ENCODE measurements around the gene LRRC36.
"Not testable (repeated sequence)": the region's sequence is repeated elsewhere in the genome, so short reads cannot be mapped to it uniquely, and the experiment has no call there.

Gene LRRC36

GRCh38 chr16:67372664-67373063 lies 46.0 kb downstream of the LRRC36 start:
- Histone ChIP-seq H4K8ac (ENCODE audit: low read depth, low read length) (no peak overlapping the region), H2BK120ac (ENCODE audit: low read depth, low read length) (no peak overlapping the region), H3K18ac (ENCODE audit: low read length) (no peak overlapping the region), H3K14ac (ENCODE audit: low read length) (no peak overlapping the region), H3K4me2 (ENCODE audit: insufficient read depth, low read length, poor library complexity, severe bottlenecking) (no peak overlapping the region), H3K79me1 (ENCODE audit: low read depth, low read length) (no peaks in the 10 kb centered on the region), H2BK15ac (ENCODE audit: low read length) (no peak overlapping the region), H3K27me3 (ENCODE audit: control insufficient read depth in 3 of 3, insufficient read depth in 3 of 3, low read depth in 1 of 3, low read length in 3 of 3) (peaks cover 0 to 25% (median 2%) of the 10 kb centered on the region in 3 experiments), H2BK12ac (ENCODE audit: low read length) (no peak overlapping the region), H3K23ac (ENCODE audit: low read depth, low read length, poor library complexity) (no peak overlapping the region), H4K91ac (ENCODE audit: low read depth, low read length, poor library complexity) (no peak overlapping the region), H3K4ac (ENCODE audit: low read length) (no peak overlapping the region), H3K27ac (replicated peaks; ENCODE audit: low read length) (no peak overlapping the region), H3K4me3 (ENCODE audit: low read length in 2 of 2) (no peak overlapping the region), H2AFZ (ENCODE audit: low read length) (no peak overlapping the region), H3K36me3 (replicated peaks in 1 of 2; ENCODE audit: control insufficient read depth in 2 of 2, insufficient read depth in 2 of 2, low read length in 2 of 2) (no peaks in the 10 kb centered on the region), H3K4me1 (ENCODE audit: control insufficient read depth in 2 of 2, insufficient read depth in 1 of 2, low read depth in 1 of 2, low read length in 2 of 2) (no peaks in the 10 kb centered on the region), H2BK5ac (ENCODE audit: low read length) (no peak overlapping the region), H3K9ac (ENCODE audit: low read depth, low read length, poor library complexity) (no peak overlapping the region), H2AK5ac (ENCODE audit: low read depth, low read length) (no peak overlapping the region), H3K9me3 (replicated peaks in 1 of 2; ENCODE audit: control insufficient read depth in 2 of 2, insufficient read depth in 1 of 2, low read depth in 1 of 2, low read length in 2 of 2) (no peaks in the 10 kb centered on the region)
- no peak for DNase-seq (ENCODE audit: low spot score)

- not testable (repeated sequence) for DNase-seq (ENCODE audit: low spot score)
- no CpG with 5 or more reads among the region's 11 CpGs for WGBS, 2 donors (ENCODE audit: extremely low coverage in 2 of 2, insufficient read length in 2 of 2, insufficient replicate concordance in 1 of 2)
Observed at GRCh38 chr16:67376012-67376411, 49.4 kb downstream of the LRRC36 start.

GRCh38 chr16:67378642-67379041 lies 52.0 kb downstream of the LRRC36 start:
- Histone ChIP-seq H3K23ac (ENCODE audit: low read depth, low read length, poor library complexity) (no peak overlapping the region), H2AFZ (ENCODE audit: low read length) (no peak overlapping the region), H3K4ac (ENCODE audit: low read length) (no peak overlapping the region), H3K9me3 (replicated peaks in 1 of 2; ENCODE audit: control insufficient read depth in 2 of 2, insufficient read depth in 1 of 2, low read depth in 1 of 2, low read length in 2 of 2) (no peaks in the 10 kb centered on the region), H2BK120ac (ENCODE audit: low read depth, low read length) (no peak overlapping the region), H3K27me3 (ENCODE audit: control insufficient read depth in 3 of 3, insufficient read depth in 3 of 3, low read depth in 1 of 3, low read length in 3 of 3) (peaks cover 0 to 28% (median 0%) of the 10 kb centered on the region in 3 experiments), H3K4me2 (ENCODE audit: insufficient read depth, low read length, poor library complexity, severe bottlenecking) (no peak overlapping the region), H3K79me1 (ENCODE audit: low read depth, low read length) (no peaks in the 10 kb centered on the region), H2BK5ac (ENCODE audit: low read length) (no peak overlapping the region), H3K4me1 (ENCODE audit: control insufficient read depth in 2 of 2, insufficient read depth in 1 of 2, low read depth in 1 of 2, low read length in 2 of 2) (no peaks in the 10 kb centered on the region), H2AK5ac (ENCODE audit: low read depth, low read length) (no peak overlapping the region), H3K27ac (replicated peaks; ENCODE audit: low read length) (no peak overlapping the region), H2BK15ac (ENCODE audit: low read length) (no peak overlapping the region), H2BK12ac (ENCODE audit: low read length) (no peak overlapping the region), H4K91ac (ENCODE audit: low read depth, low read length, poor library complexity) (no peak overlapping the region), H3K9ac (ENCODE audit: low read depth, low read length, poor library complexity) (no peak overlapping the region), H3K36me3 (replicated peaks in 1 of 2; ENCODE audit: control insufficient read depth in 2 of 2, insufficient read depth in 2 of 2, low read length in 2 of 2) (no peaks in the 10 kb centered on the region), H3K14ac (ENCODE audit: low read length) (no peak overlapping the region), H3K18ac (ENCODE audit: low read length) (no peak overlapping the region), H3K4me3 (ENCODE audit: low read length in 2 of 2) (no peak overlapping the region), H4K8ac (ENCODE audit: low read depth, low read length) (no peak overlapping the region)
- no peak for DNase-seq (ENCODE audit: low spot score)
- no CpG with 5 or more reads among the region's 1 CpG for WGBS, 2 donors (ENCODE audit: extremely low coverage in 2 of 2, insufficient read length in 2 of 2, insufficient replicate concordance in 1 of 2)

More at GRCh38 chr16:67376012-67376411, 49.4 kb downstream of the LRRC36 start:
- H3K79me1 ChIP-seq (ENCODE audit: low read depth, low read length); H3K9ac ChIP-seq (ENCODE audit: low read depth, low read length, poor library complexity); H3K23ac ChIP-seq (ENCODE audit: low read depth, low read length, poor library complexity); H2BK12ac ChIP-seq (ENCODE audit: low read length); H3K36me3 ChIP-seq (replicated peaks in 1 of 2; ENCODE audit: control insufficient read depth in 2 of 2, insufficient read depth in 2 of 2, low read length in 2 of 2); H3K9me3 ChIP-seq (replicated peaks in 1 of 2; ENCODE audit: control insufficient read depth in 2 of 2, insufficient read depth in 1 of 2, low read depth in 1 of 2, low read length in 2 of 2); H3K4me1 ChIP-seq (ENCODE audit: control insufficient read depth in 2 of 2, insufficient read depth in 1 of 2, low read depth in 1 of 2, low read length in 2 of 2); H2BK15ac ChIP-seq (ENCODE audit: low read length); H3K4me2 ChIP-seq (ENCODE audit: insufficient read depth, low read length, poor library complexity, severe bottlenecking); H4K91ac ChIP-seq (ENCODE audit: low read depth, low read length, poor library complexity); H3K4me3 ChIP-seq (ENCODE audit: low read length in 2 of 2); H3K4ac ChIP-seq (ENCODE audit: low read length); H4K8ac ChIP-seq (ENCODE audit: low read depth, low read length); H2AFZ ChIP-seq (ENCODE audit: low read length); H2AK5ac ChIP-seq (ENCODE audit: low read depth, low read length); H3K14ac ChIP-seq (ENCODE audit: low read length); H3K18ac ChIP-seq (ENCODE audit: low read length); H2BK5ac ChIP-seq (ENCODE audit: low read length); H3K27ac ChIP-seq (replicated peaks; ENCODE audit: low read length); H2BK120ac ChIP-seq (ENCODE audit: low read depth, low read length): not testable (repeated sequence)
- H3K27me3 ChIP-seq (ENCODE audit: control insufficient read depth in 3 of 3, insufficient read depth in 3 of 3, low read depth in 1 of 3, low read length in 3 of 3): peaks cover 0 to 24% (median 0%) of the 10 kb centered on the region in 3 experiments

- Histone ChIP-seq H3K9me3 (replicated peaks in 1 of 2; ENCODE audit: control insufficient read depth in 2 of 2, insufficient read depth in 1 of 2, low read depth in 1 of 2, low read length in 2 of 2) (no peaks in the 10 kb centered on the region), H3K27me3 (ENCODE audit: control insufficient read depth in 3 of 3, insufficient read depth in 3 of 3, low read depth in 1 of 3, low read length in 3 of 3) (peaks cover 0 to 47% (median 0%) of the 10 kb centered on the region in 3 experiments), H2AFZ (ENCODE audit: low read length) (no peak overlapping the region), H3K23ac (ENCODE audit: low read depth, low read length, poor library complexity) (no peak overlapping the region), H2BK5ac (ENCODE audit: low read length) (no peak overlapping the region), H2AK5ac (ENCODE audit: low read depth, low read length) (no peak overlapping the region), H3K4me2 (ENCODE audit: insufficient read depth, low read length, poor library complexity, severe bottlenecking) (no peak overlapping the region), H3K4me3 (ENCODE audit: low read length in 2 of 2) (no peak overlapping the region), H2BK120ac (ENCODE audit: low read depth, low read length) (no peak overlapping the region), H3K4ac (ENCODE audit: low read length) (no peak overlapping the region), H4K91ac (ENCODE audit: low read depth, low read length, poor library complexity) (no peak overlapping the region), H2BK12ac (ENCODE audit: low read length) (no peak overlapping the region), H3K4me1 (ENCODE audit: control insufficient read depth in 2 of 2, insufficient read depth in 1 of 2, low read depth in 1 of 2, low read length in 2 of 2) (peaks cover 0 to 8% of the 10 kb centered on the region in 2 donors), H3K79me1 (ENCODE audit: low read depth, low read length) (peaks cover 2% of the 10 kb centered on the region), H3K18ac (ENCODE audit: low read length) (no peak overlapping the region), H4K8ac (ENCODE audit: low read depth, low read length) (no peak overlapping the region), H3K14ac (ENCODE audit: low read length) (no peak overlapping the region), H3K36me3 (replicated peaks in 1 of 2; ENCODE audit: control insufficient read depth in 2 of 2, insufficient read depth in 2 of 2, low read length in 2 of 2) (no peaks in the 10 kb centered on the region), H2BK15ac (ENCODE audit: low read length) (no peak overlapping the region), H3K27ac (replicated peaks; ENCODE audit: low read length) (no peak overlapping the region), H3K9ac (ENCODE audit: low read depth, low read length, poor library complexity) (no peak overlapping the region)
- DNase-seq (ENCODE audit: low spot score): no peak
- no CpG with 5 or more reads among the region's 3 CpGs for WGBS, 2 donors (ENCODE audit: extremely low coverage in 2 of 2, insufficient read length in 2 of 2, insufficient replicate concordance in 1 of 2)
Observed at GRCh38 chr16:67383284-67383683, 56.7 kb downstream of the LRRC36 start.

All from neuronal stem cell (in vitro differentiated cells).